SW480 (cell line): ENCODE data around the gene CCT6A.
A peak's percentile ranks its signal among the peaks of the same experiment; 100 is the strongest.
"Not testable (repeated sequence)": the region's sequence is repeated elsewhere in the genome, so short reads cannot be mapped to it uniquely, and the experiment has no call there.

Experiments
- DNase-seq: peaks from one replicate; pipeline ENCODE4 v3.0.0-alpha.2; 2016; ENCODE audit warnings: low spot score

Gene CCT6A

DNA sequence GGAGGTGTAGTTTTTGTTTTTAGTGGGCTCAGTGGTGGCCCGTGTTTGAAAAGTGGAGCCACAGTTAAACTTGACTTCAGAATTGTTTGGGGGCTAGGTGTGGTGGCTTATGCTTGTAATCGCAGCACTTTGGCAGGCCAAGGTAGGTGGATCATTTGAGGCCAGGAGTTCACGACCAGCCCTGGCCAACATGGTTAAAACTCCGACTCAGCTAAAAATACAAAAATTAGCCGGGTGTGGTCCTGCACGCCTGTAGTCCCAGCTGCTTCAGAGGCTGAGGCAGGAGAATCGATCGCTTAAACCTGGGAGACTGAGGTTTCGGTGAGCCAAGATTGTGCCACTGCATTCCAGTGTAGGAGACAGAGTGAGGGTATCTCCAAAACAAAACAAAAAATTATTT is 1.8 kb downstream of the CCT6A start:
- no peak for DNase-seq

DNA sequence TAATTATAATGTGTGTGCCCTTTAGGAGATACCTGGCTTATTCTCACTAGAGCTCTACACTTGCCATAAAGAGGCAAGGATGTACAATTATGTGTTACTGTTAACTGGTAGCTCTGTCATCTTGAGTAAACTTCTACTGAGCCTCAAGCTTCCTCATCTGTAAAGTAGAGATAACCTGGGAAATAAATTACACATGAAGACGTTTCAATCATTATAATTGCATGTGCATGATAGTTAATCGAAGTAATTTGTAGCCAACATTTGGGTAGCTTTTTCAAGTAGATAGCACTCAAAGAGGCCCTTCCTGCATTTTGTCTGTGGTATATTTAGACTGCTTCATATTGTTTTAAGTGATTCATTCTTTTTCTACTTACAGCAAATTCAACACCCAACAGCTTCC is 2.4 kb downstream of the CCT6A start:
- no peak for DNase-seq

DNA sequence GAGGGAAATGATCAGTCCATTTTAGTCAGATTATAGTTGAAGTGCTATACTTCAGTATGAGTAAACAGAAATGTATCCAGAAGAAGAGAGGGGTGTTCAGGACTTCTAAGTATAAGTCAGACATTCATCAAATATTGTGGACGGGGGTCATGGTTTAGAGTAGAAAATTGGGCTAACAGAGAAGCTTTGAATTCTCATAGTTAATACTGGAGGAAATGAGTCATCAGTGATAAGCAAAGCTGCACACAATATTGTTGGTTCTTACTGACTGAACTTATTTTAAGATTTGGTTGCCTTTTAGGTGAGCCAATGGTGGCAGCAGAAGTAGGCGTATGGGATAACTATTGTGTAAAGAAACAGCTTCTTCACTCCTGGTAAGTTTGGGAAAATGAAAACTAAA is 10.8 kb downstream of the CCT6A start:
- peak; percentile 51 for DNase-seq

DNA sequence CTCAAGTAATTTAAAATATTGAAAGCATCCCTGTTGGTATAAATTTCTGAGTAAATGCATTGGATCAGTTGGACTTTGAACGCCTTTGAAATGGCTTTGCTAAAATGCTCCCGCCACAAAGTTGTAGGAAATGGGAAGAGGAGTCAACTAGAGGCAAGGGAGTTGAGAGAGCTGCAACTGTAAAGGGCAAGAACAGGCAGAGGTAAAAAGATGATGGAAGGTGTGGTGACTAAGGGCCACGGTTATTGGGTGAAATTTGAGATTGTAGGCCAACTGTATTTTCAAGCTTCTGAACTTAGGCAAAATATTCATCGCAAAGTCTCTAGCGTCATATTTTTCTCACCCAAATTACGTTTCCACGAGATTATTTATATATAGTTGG is 11.9 kb downstream of the CCT6A start:
- peak; percentile 38 for DNase-seq

DNA sequence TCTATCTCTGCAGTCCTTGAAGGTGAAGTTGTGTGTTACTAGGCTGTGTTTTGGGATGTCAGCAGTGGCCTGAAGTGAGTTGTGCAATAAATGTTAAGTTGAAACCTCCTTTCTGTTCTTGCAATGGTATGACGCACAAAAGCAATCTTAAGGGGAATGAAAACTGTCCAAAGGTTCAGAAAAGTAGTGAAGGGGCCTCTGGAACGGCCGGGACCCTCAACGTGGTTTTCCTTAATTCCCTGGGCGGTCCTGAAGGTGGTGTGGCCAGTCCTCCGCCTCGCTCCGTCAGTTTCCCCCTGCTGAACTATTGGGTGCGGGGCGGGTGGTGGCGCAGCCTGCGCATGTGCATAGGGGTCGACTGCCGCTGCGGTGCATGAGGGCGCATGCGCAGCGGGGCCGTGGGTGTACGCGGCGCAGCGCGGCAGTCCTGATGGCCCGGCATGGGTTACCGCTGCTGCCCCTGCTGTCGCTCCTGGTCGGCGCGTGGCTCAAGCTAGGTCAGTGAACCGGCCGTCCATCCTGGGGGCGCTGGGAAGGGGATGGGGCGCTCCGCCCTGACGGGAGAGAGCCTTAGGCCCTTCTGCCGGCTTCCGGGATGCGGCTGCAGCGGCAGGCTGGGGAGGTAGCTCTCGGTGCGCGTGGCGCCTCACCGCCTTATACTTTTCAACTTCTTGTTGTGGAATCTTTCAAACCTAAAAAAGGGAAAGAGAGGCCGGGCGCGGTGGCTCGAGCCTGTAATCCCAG is 12.5 kb downstream of the CCT6A start, which contains the start of gene SUMF2:
Gene SUMF2 (plus strand): TSS at position 405 of the 744 bp plus-strand sequence. CDS start 26 bp downstream, at position 431.
- peak; percentile 92 for DNase-seq

DNA sequence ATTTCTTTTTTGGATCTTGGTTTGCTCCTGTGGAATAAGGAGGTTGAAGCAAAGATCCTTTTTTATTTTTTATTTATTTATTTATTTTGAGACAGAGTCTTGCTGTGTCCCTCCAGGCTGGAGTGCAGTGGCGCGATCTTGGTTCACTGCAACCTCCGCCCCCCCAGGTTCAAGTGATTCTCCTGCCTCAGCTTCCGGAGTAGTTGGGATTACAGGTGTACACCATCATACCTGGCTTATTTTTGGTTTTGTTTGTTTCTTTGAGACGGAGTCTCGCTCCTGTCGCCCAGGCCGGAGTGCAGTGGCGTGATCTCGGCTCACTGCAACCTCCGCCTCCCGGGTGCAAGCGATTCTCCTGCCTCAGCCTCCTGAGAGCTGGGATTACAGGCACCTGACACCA is 14.8 kb downstream of the CCT6A start:
- not testable (repeated sequence) for DNase-seq

DNA sequence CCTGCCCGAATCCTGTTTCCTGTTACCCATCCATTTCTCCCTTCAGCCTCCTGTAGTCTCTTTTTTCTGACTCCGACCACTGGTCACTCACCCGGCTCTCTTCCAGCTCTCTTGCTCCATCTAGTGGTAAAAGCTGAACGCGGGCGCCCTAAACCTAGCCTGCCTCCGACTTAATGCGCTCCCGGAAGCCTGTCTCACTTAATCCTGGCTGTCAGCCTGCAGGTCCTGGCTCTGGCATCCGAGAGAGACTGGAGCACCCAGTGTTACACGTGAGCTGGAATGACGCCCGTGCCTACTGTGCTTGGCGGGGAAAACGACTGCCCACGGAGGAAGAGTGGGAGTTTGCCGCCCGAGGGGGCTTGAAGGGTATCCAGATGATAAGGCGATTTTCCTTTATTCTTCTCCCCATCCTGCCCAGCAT is 22.8 kb downstream of the CCT6A start:
- peak; percentile 83 for DNase-seq

DNA sequence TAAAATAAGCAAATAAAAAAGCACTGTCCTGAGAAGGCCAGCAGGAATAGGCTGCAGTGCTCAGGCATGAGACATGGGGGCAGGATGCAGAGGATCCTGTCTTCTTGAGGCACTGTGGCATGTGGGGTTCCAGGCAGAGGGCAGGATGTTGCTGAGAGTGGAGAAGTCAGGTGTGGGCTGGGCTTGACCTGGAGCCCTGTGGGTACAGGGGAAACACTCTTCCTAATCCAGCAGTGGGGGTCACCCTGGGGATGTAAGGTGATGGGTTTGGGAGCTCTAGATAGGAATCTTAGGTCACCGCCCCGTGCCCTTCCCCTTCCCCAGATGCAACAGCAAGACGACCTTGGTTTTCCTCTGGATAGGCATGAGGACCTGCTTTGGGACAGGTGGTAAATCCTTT is 26.1 kb downstream of the CCT6A start:
- no peak for DNase-seq

DNA sequence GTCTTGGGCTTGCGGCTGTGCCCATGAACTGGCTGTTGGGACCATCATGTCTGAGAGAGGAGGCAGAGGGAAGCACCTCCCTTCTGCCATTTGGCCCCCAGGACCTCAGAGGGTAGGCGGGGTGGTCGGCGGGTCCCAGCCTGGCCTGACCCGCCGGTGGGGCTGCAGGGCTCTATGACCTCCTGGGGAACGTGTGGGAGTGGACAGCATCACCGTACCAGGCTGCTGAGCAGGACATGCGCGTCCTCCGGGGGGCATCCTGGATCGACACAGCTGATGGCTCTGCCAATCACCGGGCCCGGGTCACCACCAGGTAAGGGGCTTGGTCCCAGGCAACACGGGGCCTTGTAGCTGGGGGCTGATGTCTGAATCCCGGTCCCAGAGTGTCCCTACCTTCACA is 26.6 kb downstream of the CCT6A start:
- DNase-seq = no peak

DNA sequence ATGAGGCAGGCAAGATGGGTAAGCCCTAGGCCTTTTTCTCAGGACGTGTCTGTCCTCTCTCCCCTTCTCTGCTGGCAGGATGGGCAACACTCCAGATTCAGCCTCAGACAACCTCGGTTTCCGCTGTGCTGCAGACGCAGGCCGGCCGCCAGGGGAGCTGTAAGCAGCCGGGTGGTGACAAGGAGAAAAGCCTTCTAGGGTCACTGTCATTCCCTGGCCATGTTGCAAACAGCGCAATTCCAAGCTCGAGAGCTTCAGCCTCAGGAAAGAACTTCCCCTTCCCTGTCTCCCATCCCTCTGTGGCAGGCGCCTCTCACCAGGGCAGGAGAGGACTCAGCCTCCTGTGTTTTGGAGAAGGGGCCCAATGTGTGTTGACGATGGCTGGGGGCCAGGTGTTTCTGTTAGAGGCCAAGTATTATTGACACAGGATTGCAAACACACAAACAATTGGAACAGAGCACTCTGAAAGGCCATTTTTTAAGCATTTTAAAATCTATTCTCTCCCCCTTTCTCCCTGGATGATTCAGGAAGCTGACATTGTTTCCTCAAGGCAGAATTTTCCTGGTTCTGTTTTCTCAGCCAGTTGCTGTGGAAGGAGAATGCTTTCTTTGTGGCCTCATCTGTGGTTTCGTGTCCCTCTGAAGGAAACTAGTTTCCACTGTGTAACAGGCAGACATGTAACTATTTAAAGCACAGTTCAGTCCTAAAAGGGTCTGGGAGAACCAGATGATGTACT is 28.1 kb downstream of the CCT6A start:
- DNase-seq = no peak

DNA sequence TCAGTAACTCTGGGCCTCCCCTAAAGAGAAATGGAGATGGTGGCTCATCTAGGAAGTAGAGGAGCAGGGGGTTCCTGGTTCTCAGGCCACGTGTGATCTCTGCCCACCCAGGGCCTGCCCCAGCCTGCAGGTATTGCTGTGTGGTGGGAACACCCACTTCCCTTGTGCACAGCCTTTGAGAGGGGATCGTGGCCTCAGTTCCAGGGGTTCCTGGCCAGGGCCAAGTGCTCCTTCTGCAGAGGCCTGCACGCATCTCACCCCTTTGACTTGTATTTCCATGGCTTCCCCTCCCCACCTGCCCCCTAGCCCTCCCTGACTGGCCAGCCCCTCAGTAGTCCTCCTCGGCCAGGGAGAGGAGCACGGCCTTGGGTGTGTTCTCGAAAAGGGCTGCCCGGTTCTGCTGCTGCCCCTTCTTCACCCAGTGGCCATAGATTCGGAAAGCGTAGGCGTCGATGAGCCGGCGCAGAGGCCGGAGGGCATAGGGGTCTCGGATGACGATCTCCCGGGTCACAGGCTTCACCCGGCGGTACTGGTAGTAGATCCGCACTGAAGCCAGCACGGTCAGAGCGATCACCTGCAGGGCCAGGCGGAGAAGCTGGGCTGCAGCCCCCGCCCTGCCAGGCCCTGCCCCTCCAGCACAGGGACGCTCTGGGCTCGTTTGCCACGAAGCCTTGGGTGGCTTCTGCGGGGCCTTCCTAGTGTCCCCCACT is 29.3 kb downstream of the CCT6A start:
- not testable (repeated sequence) for DNase-seq

DNA sequence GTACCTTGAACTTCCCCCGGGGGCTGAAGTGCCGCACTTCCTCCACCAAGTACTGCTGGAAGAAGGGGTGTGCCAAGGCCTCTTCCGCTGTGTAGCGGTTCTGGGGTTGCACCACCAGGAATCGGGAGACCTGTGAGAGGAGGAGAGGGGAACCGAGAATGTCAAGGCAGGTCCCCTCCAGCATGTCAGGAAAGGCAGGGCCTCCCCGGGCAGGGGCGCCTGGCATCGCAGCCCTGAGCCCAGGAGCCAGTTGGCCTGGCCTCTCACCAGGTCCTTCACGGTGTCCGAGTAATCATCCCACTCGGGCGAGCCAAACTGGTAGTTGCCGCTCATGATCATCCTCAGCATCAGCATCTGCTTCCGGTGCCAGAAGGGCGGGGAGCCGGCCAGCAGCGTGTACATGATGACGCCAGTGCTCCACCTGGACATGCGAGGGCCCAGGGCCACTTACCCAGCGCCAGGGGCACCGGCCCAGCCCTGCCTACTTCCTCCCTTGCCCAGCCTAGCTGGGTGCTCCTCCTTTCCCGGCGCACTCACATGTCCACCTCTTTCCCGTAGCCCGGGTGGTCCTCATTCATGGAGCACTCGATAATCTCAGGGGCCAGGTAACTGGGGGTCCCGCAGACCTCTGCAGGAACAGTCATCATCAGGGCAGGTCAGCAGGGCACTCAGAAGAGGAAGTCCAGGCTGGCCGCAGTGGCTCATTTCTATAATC is 30.2 kb downstream of the CCT6A start:
- no peak for DNase-seq

DNA sequence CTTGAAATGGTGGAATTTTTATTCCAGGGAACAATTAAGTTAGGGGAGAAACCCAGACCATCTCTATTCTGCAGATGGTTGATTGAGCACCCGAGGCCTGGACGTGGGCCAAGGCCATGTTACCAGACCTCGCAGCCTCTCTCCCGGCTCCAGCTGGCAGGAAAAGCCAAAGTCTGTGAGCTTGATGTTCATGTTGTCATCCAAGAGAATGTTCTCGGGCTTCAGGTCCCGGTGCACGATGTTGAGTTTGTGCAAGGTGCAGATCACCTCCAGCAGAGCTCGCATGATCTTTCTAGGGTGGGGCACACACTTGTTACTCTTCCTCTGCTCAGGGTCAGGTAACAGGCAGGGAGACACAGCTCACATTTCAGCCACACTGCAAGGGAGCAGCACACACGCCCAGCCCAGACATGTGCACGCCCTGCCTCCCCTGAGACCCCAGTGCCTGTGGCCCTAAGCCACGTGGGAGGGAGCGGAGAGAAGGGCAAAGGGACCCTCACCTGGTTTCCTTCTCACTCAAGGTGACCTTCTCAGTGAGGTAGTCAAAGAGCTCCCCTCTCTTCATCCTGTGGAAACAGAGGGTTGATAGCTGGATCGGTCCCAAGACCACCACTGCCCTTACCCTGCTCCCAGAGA is 31.7 kb downstream of the CCT6A start:
- no peak for DNase-seq

DNA sequence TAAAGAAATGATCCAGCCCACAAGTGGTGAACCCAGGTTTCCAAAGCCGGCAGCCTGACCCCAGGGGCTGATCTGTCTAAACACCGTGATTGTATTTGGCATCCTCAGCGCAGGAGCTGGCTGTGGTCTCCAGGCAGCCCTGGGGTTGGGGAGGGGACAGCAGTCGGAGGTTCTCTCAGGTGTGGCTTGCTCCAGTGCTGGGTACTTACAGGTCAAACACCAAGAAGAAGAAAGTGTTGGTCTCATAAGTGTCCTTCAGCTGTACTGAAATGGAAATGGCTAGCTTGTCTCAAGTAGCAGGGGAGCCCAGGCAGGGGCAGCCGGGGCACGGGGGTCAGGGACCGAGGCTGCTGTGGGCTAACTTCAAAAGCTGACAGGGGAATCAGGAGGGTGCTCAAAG is 35.2 kb downstream of the CCT6A start:
- no peak for DNase-seq

DNA sequence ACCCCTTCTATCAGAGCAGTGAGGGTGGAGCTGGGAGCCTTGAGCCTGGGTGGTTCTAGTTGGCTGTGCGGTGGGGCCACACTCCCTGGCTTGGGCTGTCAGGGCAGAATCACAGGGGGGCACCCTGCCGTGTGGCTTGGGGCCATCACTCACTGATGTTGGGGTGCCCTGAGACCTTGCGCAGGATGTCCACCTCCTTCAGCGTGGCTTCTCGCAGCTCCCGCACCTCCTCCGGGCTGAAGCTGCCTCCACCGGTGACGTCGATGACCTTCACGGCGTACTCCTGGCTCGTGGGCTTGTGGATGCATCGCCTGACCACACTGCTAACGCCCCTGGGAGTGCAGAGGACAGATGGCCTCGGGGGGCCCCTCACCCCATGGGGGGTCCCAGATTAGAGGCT is 35.9 kb downstream of the CCT6A start:
- DNase-seq = no peak

DNA sequence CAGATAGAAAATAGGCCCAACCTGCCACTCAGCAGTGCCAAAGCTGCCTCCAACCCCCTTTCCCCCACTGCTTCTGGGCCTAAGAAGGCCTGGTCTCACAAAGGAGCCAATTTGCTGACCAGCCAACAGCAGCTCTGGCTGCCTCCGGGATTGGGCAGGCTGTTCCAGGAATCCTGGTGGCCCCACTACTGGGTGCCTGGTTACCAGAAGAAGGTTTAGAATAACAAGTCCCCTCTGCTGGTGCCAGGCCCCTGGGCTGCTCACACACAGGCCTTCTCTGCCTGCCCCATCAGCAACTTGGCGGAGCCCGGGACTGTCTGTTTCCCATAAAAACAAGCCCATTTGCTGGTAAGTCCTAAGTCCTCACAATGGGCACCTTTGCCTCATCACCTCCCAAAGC is 40.0 kb downstream of the CCT6A start:
- no peak for DNase-seq

DNA sequence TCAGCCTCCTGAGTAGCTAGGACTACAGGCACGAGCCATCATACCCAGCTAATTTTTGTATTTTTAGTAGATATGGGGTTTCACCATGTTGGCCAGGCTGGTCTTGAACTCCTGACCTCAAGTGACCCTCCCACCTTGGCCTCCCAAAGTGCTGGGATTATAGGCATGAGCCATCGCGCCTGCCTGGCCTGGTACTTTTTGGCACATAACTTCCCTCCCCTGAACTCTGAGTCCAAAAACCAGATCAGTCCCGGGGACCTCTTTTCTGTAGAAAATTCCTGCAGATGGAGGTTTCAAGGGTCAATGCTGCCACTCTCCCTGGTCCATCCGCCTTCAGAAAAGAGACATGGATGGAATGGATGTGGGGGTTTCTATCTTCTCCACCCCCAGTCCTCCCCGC is 40.8 kb downstream of the CCT6A start:
- DNase-seq = not testable (repeated sequence)

DNA sequence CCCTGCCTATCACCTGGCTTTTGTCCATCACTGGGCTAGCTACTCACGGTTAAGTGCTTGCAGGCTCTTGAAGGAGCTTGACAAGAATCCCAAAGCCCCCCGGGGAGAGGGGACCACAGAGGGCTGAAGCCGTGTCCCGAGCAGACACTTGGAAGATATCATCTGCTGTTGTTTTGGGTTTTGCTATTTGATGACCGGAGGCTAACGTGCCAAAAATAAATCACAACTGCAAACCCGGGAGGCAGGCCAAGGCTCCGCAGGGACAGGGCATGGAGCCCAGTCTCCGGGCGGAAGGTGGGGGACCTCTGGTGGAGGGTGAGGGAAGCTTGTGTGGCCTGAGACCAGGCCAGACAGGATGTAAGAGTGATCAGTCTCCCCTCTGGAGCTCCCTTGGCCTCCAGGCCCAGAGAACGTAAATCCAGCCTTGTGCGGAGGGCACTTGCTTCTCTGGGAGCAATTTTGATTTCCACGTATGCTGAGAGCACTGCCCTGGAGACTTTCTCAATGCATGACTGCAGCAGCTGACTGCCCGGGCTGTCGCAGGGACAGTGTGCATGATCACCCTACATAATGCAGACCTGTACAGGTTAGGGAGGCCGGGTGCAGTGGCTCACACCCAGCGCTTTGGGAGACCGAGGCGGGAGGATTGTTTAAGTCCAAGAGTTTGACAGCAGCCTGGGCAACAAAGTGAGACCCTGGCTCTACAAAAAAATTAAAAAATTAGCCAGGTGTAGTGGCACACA is 41.4 kb downstream of the CCT6A start, which contains the start of gene PHKG1:
Gene PHKG1 (minus strand): TSS at position 164 of the 743 bp plus-strand sequence. CDS start 4,011 bp downstream, outside the sequence.
- no peak for DNase-seq

DNA sequence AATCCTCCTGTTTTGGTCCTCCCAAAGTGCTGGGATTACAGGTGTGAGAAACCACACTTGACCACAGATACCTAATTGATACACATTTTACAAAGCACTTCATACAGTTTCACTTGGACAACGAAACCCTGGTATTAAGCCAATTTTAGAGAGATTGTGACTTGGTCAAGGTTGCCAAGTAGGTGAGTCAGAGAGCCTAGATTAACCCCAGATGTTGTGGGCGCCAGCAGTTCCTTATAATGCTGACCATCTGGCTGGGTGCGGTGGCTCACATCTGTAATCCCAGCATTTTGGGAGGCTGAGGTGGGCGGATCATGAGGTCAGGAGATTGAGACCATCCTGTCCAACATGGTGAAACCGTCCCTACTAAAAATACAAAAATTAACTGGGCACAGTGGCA is 46.1 kb downstream of the CCT6A start:
- DNase-seq = no peak

DNA sequence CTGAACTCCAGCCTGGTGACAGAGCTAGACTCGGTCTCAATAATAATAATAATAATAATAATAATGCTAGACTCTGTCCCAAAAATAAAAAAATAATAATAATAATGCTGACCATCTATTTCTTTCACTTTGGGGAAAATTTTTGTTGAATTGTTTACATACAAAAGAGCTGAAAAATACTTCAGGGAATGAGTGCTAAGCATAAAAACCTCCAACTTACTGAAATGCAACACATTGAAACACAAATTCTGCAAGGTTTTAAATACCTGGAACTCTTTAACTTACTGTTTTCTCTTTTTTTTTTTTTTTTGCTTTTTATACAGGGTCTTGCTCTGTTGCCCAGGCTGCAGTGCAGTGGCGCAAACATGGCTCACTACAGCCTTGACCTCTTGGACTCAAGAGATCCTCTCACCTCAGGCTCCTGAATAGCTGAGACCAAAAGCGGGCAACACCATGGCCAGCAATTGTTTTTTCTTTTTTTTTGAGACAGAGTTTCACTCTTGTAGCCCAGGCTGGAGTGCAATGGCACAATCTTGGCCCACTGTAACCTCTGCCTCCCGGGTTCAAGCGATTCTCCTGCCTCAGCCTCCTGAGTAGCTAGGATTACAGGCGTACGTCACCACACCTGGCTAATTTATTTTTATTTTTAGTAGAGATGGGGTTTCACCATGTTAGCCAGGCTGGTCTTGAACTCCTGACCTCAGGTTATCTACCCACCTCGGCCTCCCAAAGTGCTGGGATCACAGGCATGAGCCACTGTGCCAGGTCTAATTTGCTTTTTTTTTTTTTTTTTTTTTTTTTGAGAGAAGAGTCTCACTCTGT is 46.8 kb downstream of the CCT6A start:
- DNase-seq = not testable (repeated sequence)
